OCI-LY7 (cell line): ENCODE data around the gene BCO2. TPM values are rescaled to one million over a fixed set of nuclear protein-coding genes. Genes with fewer than 3 reads are reported as not detected.

ENCODE experiments used
- BruUV-seq: library from RNA; stranded (reverse); fragments of 400-500 nt; replicated peaks from 2 replicates; lab custom pipeline; 2021; lab: Mats Ljungman, UMichigan
- CTCF ChIA-PET: fragments of 300-600 bp; sonication (Branson Sonifier 250); formaldehyde crosslinking; loops from one replicate; lab custom pipeline; 2022; ENCODE audit warnings: antibody characterized with exemption; ENCODE audit not compliant: unreplicated experiment; lab: Charles Lee
- POLR2A ChIA-PET: fragments of 300-600 bp; sonication (Branson Sonifier 250); formaldehyde crosslinking; loops from one replicate; lab custom pipeline; 2022; ENCODE audit warnings: antibody characterized with exemption; lab: Charles Lee
- DNase-seq: peaks from one replicate; pipeline ENCODE4 v3.0.0-alpha.2; 2015; ENCODE audit warnings: low spot score
- H2AFZ ChIP-seq: fragments of 200-600 bp; sonication (generic), shearing (Covaris generic); 2 replicates; pipeline ENCODE4 v1.6.1; 2014; ENCODE audit warnings: mild to moderate bottlenecking, antibody characterized with exemption, low read length, moderate library complexity
- H3K27ac ChIP-seq: fragments of 200-600 bp; sonication (generic); 2 replicates; pipeline ENCODE4 v1.5.1; 2014; ENCODE audit warnings: mixed run types, low read depth, mild to moderate bottlenecking, moderate library complexity, low read length, inconsistent platforms; ENCODE audit not compliant: poor library complexity, severe bottlenecking
- H3K36me3 ChIP-seq: fragments of 200-600 bp; sonication (generic); 2 replicates; pipeline ENCODE4 v1.6.1; 2014; ENCODE audit warnings: mild to moderate bottlenecking, antibody characterized with exemption, low read length, moderate library complexity, mixed read lengths; ENCODE audit not compliant: insufficient read depth
- H3K4me1 ChIP-seq: fragments of 200-600 bp; sonication (generic); 2 replicates; pipeline ENCODE4 v1.5.1; 2014; ENCODE audit warnings: mild to moderate bottlenecking, low read length; ENCODE audit not compliant: insufficient read depth, poor library complexity, severe bottlenecking
- H3K4me2 ChIP-seq: fragments of 200-600 bp; sonication (generic); 2 replicates; pipeline ENCODE4 v1.6.1; 2014; ENCODE audit warnings: mild to moderate bottlenecking, low read length
- H3K4me3 ChIP-seq: fragments of 200-600 bp; sonication (generic); 2 replicates; pipeline ENCODE4 v1.5.1; 2014; ENCODE audit warnings: mild to moderate bottlenecking, low read depth, low read length; ENCODE audit not compliant: poor library complexity, severe bottlenecking
- H3K79me2 ChIP-seq: fragments of 200-600 bp; sonication (generic); 2 replicates; pipeline ENCODE4 v1.6.1; 2016; ENCODE audit warnings: low read depth, mild to moderate bottlenecking, low read length, moderate library complexity, mixed read lengths; ENCODE audit not compliant: insufficient read depth
- H3K9me2 ChIP-seq: fragments of 200-600 bp; sonication (generic); 2 replicates; pipeline ENCODE4 v1.6.1; 2016; ENCODE audit warnings: mild to moderate bottlenecking, low read length, mixed read lengths; ENCODE audit not compliant: insufficient read depth
- H3K9me3 ChIP-seq: fragments of 200-600 bp; sonication (generic); 2 replicates; pipeline ENCODE4 v1.6.1; 2014; ENCODE audit warnings: mild to moderate bottlenecking, mixed run types, low read length, mixed read lengths
- H4K20me1 ChIP-seq: fragments of 200-600 bp; sonication (generic); 2 replicates; pipeline ENCODE4 v1.6.1; 2014; ENCODE audit warnings: mild to moderate bottlenecking, antibody characterized with exemption, low read length, moderate library complexity, mixed read lengths; ENCODE audit not compliant: insufficient read depth
- CTCF ChIP-seq: fragments of 200-600 bp; sonication (generic); conservative IDR thresholded peaks from 2 replicates; pipeline ENCODE4 v1.5.1; 2014; ENCODE audit warnings: mild to moderate bottlenecking, antibody characterized with exemption, low read length, moderate library complexity, mixed read lengths
- EZH2phosphoT487 ChIP-seq: fragments of 200-600 bp; sonication (generic); IDR thresholded peaks from 2 replicates; pipeline ENCODE4 v1.6.1; 2018; ENCODE audit warnings: low read depth, borderline replicate concordance, mild to moderate bottlenecking, mixed run types, antibody characterized with exemption, low read length, moderate library complexity, mixed read lengths
- intact Hi-C: fragments of 100-400 bp; cut with micrococcal nuclease; formaldehyde crosslinking; loops from one replicate; pipeline ENCODE4 v1.10.0; 2022; ENCODE audit not compliant: unreplicated experiment
- small RNA-seq: library from RNA; depleted of rRNA; stranded (forward); fragments of <200 nt; gene quantifications from one replicate; pipeline ENCODE3, GENCODE V24; 2014
- total RNA-seq, 2 experiments: library from RNA; depleted of rRNA in 1 of 2; stranded (reverse); fragments of >200 nt in 1 of 2; shearing (Covaris generic) in 1 of 2; gene quantifications; 2 replicates each; pipeline ENCODE4 v1.2.3, GENCODE V29; 2014 to 2022

BCO2 gene
- total RNA-seq, 2 experiments from 2014 or later, result 0.60 to 1.2 TPM

GRCh38 chr11:112268406-112268805 is 93.1 kb downstream of the BCO2 start:
- Histone ChIP-seq H4K20me1 (no peaks in the 10 kb centered on the region), H2AFZ (no peak overlapping the region), H3K4me1 (no peaks in the 10 kb centered on the region), H3K36me3 (no peaks in the 10 kb centered on the region), H3K4me2 (no peak overlapping the region), H3K9me3 (no peaks in the 10 kb centered on the region), H3K4me3 (no peak overlapping the region), H3K9me2 (no peaks in the 10 kb centered on the region), H3K27ac (no peak overlapping the region), H3K79me2 (no peaks in the 10 kb centered on the region)
- intact Hi-C loops, result no loop called here
- no TSS peak for BruUV-seq
- CTCF ChIA-PET, result no interaction called here
- no peak for DNase-seq
- TF ChIP-seq CTCF (no peak), EZH2phosphoT487 (no peak)
- POLR2A ChIA-PET, result no interaction called here

Small RNA genes within 50 kb of the gene (small RNA-seq; reads per million reads assigned to genes)
- not detected for gene MRPS36P4

Other genes starting within 250 kb of the BCO2 start
- gene DIXDC1, start 238.2 kb upstream of the BCO2 start, total RNA-seq (2014; rRNA removed; shearing (Covaris generic)), result 5.5 and 6.9 TPM in 2 replicates
- 5.5 and 7.3 TPM in 2 replicates for gene DIXDC1, start 238.2 kb upstream of the BCO2 start, total RNA-seq (2022)
- gene DLAT, start 150.1 kb upstream of the BCO2 start, total RNA-seq (2014; rRNA removed; shearing (Covaris generic)), result 34.5 and 42.0 TPM in 2 replicates
- gene DLAT, start 150.1 kb upstream of the BCO2 start, total RNA-seq (2022), result 46.0 and 54.1 TPM in 2 replicates
- gene PIH1D2, start 101.5 kb upstream of the BCO2 start, total RNA-seq (2014; rRNA removed; shearing (Covaris generic)), result 0.95 and 1.3 TPM in 2 replicates
- 0.61 and 2.6 TPM in 2 replicates for gene PIH1D2, start 101.5 kb upstream of the BCO2 start, total RNA-seq (2022)
- gene NKAPD1, start 101.2 kb upstream of the BCO2 start, total RNA-seq (2014; rRNA removed; shearing (Covaris generic)), result 21.3 and 39.6 TPM in 2 replicates
- gene NKAPD1, start 101.2 kb upstream of the BCO2 start, total RNA-seq (2022), result 30.7 and 31.1 TPM in 2 replicates
- gene TIMM8B, start 88.8 kb upstream of the BCO2 start, total RNA-seq (2014; rRNA removed; shearing (Covaris generic)), result 71.3 and 94.3 TPM in 2 replicates
- gene TIMM8B, start 88.8 kb upstream of the BCO2 start, total RNA-seq (2022), result 41.3 and 58.2 TPM in 2 replicates
- gene SDHD, start 88.6 kb upstream of the BCO2 start, total RNA-seq (2014; rRNA removed; shearing (Covaris generic)), result 43.5 and 58.8 TPM in 2 replicates
- gene SDHD, start 88.6 kb upstream of the BCO2 start, total RNA-seq (2022), result 77.1 and 85.6 TPM in 2 replicates
- gene IL18, start 11.4 kb upstream of the BCO2 start, total RNA-seq (2014; rRNA removed; shearing (Covaris generic)), result not detected in 2 replicates
- gene IL18, start 11.4 kb upstream of the BCO2 start, total RNA-seq (2022), result not detected in 2 replicates
- 0.44 and 0.72 TPM in 2 replicates for gene TEX12, start 8.1 kb upstream of the BCO2 start, total RNA-seq (2014; rRNA removed; shearing (Covaris generic))
- gene TEX12, start 8.1 kb upstream of the BCO2 start, total RNA-seq (2022), result 0.50 and 0.59 TPM in 2 replicates
- gene PTS, start 50.9 kb downstream of the BCO2 start, total RNA-seq (2014; rRNA removed; shearing (Covaris generic)), result 22.6 and 28.7 TPM in 2 replicates
- gene PTS, start 50.9 kb downstream of the BCO2 start, total RNA-seq (2022), result 37.8 and 40.4 TPM in 2 replicates
- gene PLET1, start 85.3 kb downstream of the BCO2 start, total RNA-seq (2014; rRNA removed; shearing (Covaris generic)), result not detected in 2 replicates
- gene PLET1, start 85.3 kb downstream of the BCO2 start, total RNA-seq (2022), result not detected in 2 replicates